ENCODE results near the gene SYCE1L.
"Not testable (repeated sequence)": the region's sequence is repeated elsewhere in the genome, so short reads cannot be mapped to it uniquely, and the experiment has no call there.

SYCE1L gene, protein sequence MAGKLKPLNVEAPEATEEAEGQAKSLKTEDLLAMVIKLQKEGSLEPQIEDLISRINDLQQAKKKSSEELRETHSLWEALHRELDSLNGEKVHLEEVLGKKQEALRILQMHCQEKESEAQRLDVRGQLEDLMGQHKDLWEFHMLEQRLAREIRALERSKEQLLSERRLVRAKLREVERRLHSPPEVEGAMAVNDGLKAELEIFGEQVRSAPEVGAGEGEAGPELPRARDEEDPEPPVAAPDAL

DNA sequence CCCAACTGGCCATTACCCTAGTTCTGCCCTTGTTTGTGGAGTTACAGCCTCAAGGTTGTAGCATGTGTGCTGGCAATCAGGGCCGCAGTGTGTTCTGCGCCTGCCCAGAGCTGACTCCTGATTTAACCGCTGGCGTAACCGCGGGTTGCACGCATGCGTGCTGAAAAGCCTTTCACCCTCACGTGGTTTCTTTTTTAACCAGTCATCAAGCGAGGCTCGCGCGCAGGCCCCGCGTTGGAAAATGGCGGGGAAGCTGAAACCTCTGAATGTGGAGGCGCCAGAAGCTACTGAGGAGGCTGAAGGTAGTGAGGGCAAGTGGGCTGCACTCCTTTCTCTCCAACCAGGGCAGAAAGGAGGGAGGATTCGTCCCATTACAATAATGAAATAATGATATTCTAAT lies at the start of gene SYCE1L:
TSS of gene SYCE1L (plus strand) at position 198 of the 400 bp plus-strand sequence. CDS start at position 242, 44 bp downstream.
- DNase-seq (ENCODE audit: low read depth in 2 of 2): no peak

DNA sequence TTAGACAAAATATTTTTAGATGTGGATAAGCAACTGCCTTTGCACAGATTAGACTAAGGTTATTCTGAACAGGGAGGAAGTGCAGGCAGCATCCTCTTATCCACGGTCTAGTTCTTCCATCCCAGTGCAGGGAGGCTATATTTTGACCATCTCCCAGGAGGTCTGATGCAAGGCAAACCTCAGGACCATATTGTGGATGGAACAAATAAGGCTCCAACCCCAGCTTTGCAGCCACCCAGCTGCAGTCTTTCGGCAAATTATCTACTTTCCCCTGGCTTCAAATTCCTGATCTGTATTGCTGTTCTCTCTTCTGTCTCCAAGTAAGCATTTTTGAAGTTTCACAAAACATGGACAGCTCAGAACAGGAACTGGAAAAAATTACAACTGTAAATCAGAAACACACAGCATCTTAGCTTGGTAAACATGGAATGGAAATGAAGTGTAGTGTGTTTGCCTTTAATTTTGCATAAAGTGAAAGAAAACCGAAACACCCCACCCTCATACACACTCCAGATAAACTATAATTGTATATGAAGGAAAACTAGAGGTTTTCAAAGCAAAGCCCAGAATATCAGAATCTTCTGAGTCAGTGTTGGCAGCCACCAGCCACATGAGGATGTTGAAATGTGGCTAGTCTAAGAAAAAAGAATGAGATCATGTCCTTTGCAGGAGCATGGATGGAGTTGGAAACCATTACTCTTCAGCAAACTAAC lies 41.7 kb upstream of the SYCE1L start:
- DNase-seq (ENCODE audit: low read depth in 2 of 2): no peak

DNA sequence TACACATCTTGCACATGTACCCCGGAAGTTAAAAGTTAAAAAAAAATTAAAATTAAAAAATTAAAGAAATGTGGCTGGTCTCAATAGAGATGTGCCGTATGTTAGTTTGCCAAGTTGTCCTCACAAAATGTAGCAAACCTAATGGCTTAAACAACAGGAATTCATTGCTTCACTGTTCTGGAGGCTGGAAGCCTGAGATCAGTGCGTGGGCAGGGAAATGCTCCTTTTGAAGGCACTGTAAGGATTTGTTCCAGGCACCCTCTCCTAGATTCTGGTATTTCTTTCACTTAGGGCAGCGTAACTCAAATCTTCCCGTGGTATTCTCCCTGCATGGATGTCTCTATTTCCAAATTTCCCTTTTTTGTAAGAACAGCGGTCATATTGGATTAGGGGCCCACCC lies 40.9 kb upstream of the SYCE1L start:
- DNase-seq (ENCODE audit: low read depth in 2 of 2): no peak

DNA sequence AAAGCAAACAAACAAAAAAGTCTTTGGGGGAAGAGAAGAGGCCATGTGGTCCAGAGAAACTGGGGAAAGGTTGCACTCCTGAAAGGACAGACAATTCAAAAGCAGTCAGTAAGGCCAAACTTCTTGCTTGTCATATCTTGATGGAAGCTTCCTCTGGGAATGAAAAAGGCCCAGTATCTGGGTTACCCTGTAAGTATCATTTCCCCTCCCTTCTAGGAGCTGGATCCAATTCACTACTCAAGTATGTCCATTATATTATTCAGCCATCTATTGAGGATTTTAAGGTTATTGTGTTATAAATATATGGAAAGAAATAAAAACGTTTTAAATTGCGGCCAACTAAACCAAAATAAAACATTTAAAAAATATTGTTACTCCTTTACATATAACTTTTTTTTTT lies 34.2 kb upstream of the SYCE1L start:
- DNase-seq (ENCODE audit: low read depth in 2 of 2): no peak

DNA sequence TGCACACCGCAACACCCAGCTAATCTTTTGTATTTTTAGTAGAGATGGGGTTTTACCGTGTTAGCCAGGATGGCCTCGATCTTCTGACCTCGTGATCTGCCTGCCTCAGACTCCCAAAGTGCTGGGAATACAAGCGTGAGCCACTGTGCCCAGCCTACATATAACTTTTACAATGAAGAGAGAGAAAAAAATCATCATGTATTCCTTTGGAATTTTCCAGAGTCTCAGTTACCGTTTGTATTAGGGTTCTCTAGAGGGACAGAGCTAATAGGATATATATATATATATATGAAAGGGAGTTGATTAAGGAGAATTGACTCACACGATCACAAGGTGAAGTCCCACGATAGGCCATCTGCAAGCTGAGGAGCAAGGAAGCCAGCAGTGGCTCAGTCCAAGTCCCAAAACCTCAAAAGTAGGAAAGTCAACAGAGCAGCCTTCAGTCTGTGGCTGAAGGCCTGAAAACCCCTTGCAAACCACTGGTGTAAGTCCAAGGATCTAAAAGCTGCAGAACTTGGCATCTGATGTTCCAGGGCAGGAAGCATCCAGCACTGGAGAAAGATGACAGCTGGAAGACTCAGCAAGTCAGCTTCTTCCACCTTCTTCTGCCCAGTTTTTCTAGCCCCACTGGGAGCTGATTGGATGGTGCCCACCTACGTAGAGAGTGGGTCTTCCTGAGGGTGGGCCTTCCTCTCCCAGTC lies 33.5 kb upstream of the SYCE1L start:
- DNase-seq (ENCODE audit: low read depth in 2 of 2): not testable (repeated sequence)

DNA sequence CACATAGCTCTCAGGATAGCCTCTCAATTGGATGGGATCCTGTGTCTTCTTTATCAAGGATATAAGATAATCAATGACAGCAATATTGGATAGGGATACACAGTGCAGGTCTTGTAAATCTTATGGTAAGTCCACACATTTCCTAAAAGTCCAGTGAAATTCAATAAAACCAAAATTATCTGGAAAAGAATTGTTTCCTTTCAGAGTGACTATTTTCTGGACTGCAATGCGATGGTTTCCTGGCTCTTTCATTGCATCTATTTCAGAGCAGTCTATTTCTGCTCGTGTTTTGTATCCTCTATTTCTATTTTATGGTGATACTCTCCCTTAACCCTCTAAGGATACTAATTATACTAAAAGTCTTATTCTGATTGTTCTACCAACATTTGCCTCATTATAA lies 32.5 kb upstream of the SYCE1L start:
- no peak for DNase-seq (ENCODE audit: low read depth in 2 of 2)

DNA sequence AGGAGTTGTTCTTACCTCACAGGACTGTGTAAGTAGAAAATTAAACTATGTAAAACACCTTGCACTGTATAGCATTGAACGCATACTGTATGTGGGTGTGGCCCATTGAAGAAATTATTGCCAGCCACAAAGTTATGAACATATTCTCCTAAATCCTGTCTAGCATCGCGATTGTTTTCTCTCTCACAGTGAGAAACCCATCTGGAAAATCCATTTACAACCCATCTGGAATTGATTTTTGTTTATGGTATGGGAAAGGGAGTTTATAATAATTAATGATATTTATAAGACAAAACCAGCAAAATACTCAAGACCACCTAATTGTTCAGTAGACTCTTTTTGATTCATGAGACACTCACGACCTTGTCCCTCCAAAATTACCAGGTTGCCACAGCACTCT lies 30.3 kb upstream of the SYCE1L start:
- DNase-seq (ENCODE audit: low read depth in 2 of 2): no peak

DNA sequence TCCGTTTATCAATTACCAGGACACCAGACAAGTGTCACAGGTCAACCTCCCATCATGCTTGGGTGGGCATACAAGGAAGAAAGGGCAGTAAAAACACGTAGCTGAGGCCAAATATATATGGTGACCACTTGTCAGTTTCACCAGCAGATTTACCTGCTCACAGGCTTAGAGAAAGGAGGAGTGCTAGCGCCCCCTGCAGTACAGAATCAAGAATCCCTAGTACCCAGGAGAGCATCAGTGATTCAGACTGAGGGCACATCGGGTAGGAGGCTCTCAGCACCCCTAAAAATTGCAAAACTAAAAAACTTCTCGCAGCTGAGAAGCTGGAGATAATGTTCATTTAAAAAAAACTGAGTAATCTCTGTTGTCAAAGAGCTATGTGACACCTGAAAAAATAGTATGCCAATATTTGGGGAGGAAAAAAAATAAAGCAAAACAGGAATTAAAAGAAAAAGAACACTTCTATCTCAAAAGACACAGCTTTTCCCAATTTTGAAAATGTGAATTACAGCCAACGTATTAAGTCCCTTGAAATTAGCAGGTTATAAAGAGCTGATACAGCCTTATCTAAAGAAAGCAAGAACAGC lies 29.5 kb upstream of the SYCE1L start:
- peak in 1 of 2 experiments; percentile 34 for DNase-seq (ENCODE audit: low read depth in 2 of 2)

DNA sequence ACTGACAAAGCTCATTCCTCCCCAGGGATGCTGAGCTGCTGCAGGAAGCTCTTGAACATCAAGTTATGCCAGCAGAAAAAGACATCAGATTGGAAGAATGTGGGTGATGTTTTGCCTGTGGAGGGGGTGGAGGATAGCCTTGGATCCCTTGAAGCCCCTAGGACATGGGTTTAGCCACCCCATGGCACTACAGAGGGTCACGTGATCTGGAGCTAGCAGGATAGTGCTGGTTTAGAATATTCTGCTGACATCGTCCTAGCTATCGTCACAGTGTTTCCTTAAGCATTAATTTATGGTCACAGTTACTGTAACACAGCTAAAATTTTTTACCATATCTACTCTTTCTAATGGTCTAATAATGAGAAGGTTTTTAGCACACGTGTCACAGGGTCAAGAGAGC lies 28.4 kb upstream of the SYCE1L start:
- DNase-seq (ENCODE audit: low read depth in 2 of 2): no peak

DNA sequence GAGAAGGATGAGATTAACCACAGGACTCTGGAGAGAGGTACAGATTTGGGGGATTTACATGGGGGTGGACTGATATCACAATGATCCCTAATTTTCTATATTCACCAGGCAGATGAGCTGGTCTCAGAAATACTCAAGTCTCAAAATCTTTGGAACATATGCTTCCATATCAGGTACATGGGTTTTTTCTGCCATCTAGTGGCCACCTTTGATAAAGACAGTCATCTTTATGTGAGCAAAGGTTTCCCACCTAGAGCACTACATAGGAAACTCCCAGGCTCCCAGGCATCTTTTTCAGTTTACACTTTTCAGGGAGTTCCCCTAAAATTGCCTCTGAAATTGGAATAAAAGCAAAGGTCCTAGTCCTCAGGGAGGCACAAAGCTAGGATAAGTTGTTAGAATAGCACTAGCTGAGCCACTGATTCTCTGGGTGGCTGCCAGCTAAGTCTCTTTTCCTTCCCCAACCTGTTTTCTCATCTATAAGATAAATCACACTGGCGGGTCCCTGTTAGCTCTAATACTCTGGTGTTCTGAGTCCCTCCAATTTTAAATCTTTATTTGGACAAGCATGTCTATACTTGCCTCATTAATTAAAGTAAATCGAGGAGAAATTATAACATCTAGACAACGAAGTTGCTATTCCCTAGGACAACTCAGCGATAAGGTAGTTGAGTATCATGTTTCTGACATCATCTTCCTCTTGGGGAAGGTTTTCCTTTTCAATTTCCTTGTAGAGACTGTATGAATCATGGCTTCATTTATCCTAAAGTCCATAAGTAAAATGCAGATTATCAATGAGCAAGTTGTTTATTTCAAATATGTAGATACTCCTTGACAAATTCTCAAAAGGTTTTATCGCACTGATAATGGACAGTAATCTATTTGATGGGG lies 27.2 kb upstream of the SYCE1L start:
- DNase-seq (ENCODE audit: low read depth in 2 of 2): no peak

DNA sequence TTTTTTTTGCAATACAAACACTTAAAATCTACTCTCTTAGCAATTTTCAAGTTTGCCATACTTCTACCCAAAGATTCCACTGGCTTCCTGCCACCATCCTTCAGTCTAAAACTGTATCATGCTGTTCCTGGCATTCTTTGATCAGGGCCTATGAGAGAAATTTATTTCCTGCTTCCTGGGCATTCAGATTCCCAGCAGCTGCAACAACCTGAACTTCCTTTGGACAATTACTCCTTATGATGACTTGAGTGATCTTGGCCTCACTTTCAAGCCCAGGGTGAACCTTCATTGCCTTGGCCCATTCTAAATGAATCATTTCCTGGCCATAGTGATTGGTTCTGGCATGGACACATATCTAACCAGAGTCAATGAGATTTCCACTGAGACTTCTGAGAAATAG lies 26.3 kb upstream of the SYCE1L start:
- DNase-seq (ENCODE audit: low read depth in 2 of 2): no peak

DNA sequence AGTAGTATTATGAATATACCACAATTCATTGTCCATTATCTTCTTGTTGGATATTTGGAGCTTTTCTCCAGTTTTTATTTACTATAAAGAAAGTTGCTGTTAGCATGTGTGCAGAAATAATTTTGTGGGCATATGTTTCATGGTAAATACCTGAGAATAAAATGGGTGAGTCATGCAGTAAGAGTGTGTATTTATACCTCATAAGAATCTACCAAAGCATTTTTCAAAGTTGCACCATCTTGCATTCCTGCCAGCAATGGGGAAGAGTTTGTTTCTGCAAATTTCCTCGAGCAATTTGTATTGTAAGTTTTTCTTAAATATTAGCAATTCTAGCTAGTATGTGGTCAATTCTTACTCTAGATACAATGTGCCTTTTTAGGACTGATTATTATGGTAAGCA lies 16.1 kb upstream of the SYCE1L start:
- DNase-seq (ENCODE audit: low read depth in 2 of 2): no peak

DNA sequence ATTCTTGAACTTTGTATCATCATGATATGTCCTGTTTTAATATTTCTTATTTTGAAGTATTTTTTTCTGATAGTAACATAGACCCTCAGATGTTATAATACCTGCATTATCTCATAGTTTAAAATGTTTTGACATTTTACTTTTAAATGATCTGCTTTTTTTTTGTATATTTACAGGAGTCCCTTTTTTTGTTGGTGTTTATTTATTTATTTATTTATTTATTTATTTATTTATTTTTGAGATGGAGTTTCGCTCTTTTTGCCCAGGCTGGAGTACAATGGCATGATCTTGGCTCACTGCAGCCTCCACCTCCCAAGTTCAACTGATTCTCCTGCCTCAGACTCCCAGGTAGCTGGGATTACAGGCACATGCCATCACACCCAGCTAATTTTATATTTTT lies 12.9 kb upstream of the SYCE1L start:
- DNase-seq (ENCODE audit: low read depth in 2 of 2): not testable (repeated sequence)

DNA sequence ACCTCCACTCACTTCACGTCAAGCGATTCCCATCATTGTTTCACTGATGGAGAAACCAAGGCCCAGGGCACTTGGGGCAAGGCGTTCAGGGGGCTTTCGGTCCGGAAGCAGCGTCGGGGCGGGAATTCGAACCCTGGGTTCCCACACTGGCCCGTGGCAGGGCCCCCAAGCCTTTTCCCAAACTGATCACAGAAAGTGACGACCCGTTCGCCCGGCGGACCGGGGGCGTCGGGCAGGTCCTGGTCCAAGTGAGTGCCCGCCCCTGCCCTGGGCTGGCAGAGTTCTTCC lies 9.1 kb upstream of the SYCE1L start:
- no peak for DNase-seq (ENCODE audit: low read depth in 2 of 2)

DNA sequence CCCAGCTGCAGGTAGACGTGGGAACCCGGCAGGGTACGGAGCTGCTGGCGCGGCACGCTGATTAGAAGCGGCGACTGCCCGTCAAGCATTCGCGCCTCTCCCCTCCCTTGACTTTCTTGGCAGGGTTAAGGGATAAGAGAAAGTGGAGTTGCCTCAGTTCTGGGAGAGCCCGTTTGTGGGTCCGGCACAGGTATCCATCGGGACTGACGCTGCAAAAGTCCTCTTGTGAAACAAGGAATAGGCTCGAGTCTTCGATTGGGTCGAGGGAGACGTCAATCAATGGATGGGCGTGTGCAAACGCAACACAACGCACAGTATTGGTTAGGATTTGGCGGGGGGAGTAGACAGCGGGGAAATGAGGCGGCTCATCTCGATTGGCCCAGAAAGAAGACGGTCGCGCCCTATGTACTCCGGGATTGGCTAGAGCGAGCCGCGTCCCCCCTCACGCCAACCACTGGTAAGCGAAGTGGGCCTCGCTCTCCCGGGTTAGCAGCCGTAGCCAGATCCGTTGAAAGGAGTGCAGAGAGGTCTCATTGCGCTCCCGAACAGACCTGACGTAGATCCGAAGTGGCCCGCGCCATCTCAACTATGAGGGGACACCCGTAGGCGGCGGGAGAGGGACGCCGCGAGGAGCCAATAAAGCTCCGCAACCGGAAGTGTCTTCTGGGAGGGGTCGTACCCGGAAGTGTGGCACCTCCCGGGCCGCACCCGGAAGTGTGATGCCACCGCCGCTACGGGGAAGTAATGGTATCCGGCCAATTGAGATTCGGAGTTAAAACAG lies 8.5 kb upstream of the SYCE1L start, which contains the start of gene MON1B:
TSS of gene MON1B (plus strand) at position 713 of the 781 bp plus-strand sequence. CDS start 296 bp downstream, outside the sequence.
- DNase-seq (ENCODE audit: low read depth in 2 of 2): peak; percentile 87

DNA sequence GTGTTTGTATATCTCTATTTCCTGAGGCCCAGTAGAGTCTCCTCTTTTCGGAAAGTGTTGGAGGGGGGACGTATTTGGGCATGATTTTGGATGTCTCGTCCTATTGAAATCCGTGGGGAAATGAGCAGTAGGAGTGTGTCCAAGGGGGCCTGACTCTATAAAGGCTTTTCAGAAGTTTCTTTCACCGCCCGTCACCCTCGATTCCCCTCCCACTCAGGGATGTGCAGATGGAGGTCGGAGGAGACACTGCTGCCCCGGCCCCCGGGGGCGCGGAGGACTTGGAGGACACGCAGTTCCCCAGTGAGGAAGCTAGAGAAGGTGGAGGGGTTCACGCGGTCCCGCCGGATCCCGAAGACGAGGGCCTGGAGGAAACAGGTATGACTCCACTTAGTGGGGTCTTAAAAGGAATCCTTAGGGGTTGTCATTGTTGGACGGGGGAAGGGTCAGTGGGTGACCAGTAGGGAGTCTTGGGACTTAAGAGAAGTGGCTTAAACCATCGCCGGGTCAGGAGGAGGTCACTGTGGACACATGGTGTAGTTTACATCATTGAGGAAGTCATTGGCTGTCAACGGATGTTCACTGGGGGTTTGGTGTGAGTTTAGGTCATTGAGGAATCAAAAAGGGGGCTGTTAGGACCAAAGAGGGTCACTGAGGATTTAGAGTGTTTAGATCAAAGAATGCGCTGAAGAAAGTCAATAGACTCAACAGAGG lies 7.8 kb upstream of the SYCE1L start:
- no peak for DNase-seq (ENCODE audit: low read depth in 2 of 2)

DNA sequence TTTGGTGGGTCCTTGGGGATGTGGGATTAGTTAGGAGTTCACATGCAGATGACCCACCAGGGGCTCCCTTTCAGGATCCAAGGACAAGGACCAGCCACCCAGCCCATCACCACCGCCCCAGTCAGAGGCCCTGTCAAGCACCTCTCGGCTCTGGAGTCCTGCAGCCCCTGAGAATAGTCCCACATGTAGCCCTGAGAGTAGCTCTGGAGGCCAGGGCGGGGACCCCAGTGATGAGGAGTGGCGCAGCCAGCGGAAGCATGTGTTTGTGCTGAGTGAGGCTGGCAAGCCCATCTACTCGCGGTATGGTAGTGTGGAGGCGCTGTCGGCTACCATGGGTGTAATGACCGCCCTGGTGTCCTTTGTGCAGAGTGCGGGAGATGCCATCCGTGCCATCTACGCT lies 5.8 kb upstream of the SYCE1L start:
- DNase-seq (ENCODE audit: low read depth in 2 of 2): no peak

DNA sequence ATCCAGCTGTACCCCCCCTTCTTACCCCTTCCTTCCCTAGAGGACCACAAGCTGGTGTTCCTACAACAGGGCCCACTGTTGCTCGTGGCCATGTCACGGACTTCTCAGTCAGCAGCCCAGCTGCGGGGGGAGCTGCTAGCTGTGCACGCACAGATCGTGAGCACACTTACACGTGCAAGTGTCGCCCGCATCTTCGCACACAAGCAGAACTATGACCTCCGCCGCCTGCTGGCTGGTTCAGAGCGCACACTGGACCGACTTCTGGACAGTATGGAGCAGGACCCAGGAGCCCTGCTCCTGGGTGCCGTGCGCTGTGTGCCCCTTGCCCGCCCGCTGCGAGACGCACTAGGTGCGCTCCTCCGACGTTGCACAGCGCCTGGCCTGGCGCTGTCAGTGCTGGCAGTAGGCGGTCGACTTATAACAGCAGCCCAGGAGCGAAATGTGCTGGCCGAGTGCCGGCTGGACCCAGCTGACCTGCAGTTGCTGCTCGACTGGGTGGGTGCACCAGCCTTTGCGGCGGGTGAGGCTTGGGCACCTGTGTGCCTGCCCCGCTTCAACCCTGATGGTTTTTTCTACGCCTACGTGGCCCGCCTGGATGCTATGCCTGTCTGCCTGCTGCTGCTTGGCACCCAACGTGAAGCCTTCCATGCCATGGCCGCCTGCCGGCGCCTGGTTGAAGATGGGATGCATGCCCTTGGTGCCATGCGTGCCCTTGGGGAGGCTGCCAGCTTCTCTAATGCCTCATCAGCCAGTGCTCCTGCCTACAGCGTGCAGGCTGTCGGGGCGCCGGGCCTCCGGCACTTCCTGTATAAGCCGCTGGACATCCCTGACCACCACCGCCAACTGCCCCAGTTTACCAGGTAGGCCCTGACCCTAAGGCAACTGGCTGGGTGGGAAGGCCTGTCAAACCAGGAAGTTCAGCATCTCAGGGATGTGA lies 4.6 kb upstream of the SYCE1L start:
- no peak for DNase-seq (ENCODE audit: low read depth in 2 of 2)

DNA sequence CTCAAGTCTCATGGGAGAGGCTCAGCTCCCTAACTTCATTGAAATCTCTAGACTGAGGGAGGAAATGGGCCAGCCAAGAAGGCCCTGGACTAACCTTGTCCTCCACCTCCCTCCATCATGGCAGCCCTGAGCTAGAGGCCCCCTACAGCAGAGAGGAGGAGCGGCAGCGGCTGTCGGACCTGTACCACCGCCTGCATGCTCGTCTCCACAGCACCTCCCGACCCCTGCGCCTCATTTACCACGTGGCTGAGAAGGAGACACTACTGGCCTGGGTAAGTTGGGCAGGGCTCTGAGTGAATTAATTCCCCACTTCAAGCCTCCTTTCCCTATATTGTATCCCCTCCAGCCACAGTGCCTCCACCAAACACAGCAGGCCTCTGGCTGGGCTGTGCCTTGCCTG lies 3.8 kb upstream of the SYCE1L start:
- no peak for DNase-seq (ENCODE audit: low read depth in 2 of 2)

Data from stimulated activated CD4-positive, alpha-beta T cell treated with anti-CD3 and anti-CD28 coated beads, Interleukin-12 subunit alpha, Interleukin-12 subunit beta, amount 100 ng/mL, for 24 hours (primary cell).